MM.1S (cell line): ENCODE measurements around the gene MED13L.

Source experiments
- DNase-seq: peaks from one replicate; pipeline ENCODE4 v3.0.0-alpha.2; 2015
- H2AFZ ChIP-seq: fragments of 300-600 bp; sonication (generic); 2 replicates; pipeline ENCODE4 v1.6.0; 2016; ENCODE audit warnings: antibody characterized with exemption, low read length
- H3F3A ChIP-seq: fragments of 300-600 bp; sonication (generic); 2 replicates; pipeline ENCODE4 v1.6.1; 2016; ENCODE audit warnings: mild to moderate bottlenecking, antibody characterized with exemption, low read length, moderate library complexity, mixed read lengths; ENCODE audit not compliant: insufficient read depth
- H3K27ac ChIP-seq: fragments of 300-600 bp; sonication (generic); 2 replicates; pipeline ENCODE4 v1.5.1; 2016; ENCODE audit warnings: mild to moderate bottlenecking, low read length
- H3K27me3 ChIP-seq: fragments of 300-600 bp; sonication (generic); replicated peaks from 2 replicates; pipeline ENCODE4 v1.6.0; 2016; ENCODE audit warnings: low read length; ENCODE audit not compliant: insufficient read depth
- H3K36me3 ChIP-seq: fragments of 300-600 bp; sonication (generic); replicated peaks from 2 replicates; pipeline ENCODE4 v1.6.1; 2016; ENCODE audit warnings: mild to moderate bottlenecking, low read length, mixed read lengths; ENCODE audit not compliant: insufficient read depth
- H3K4me1 ChIP-seq: fragments of 300-600 bp; sonication (generic); 2 replicates; pipeline ENCODE4 v1.6.1; 2016; ENCODE audit warnings: low read length, mixed read lengths
- H3K4me2 ChIP-seq: fragments of 300-600 bp; sonication (generic); 2 replicates; pipeline ENCODE4 v1.6.0; 2016; ENCODE audit warnings: low read depth, low read length
- H3K4me3 ChIP-seq: fragments of 300-600 bp; sonication (generic); 2 replicates; pipeline ENCODE4 v1.5.1; 2016; ENCODE audit warnings: low read length, mixed read lengths
- H3K79me2 ChIP-seq: fragments of 300-600 bp; sonication (generic); 2 replicates; pipeline ENCODE4 v1.6.1; 2016; ENCODE audit warnings: mixed run types, low read length, mixed read lengths
- H3K9ac ChIP-seq: fragments of 300-600 bp; sonication (generic); 2 replicates; pipeline ENCODE4 v1.6.1; 2016; ENCODE audit warnings: low read length, mixed read lengths
- H3K9me2 ChIP-seq: fragments of 300-600 bp; sonication (generic); replicated peaks from 2 replicates; pipeline ENCODE4 v1.6.1; 2016; ENCODE audit warnings: mild to moderate bottlenecking, low read length, mixed read lengths; ENCODE audit not compliant: insufficient read depth
- H3K9me3 ChIP-seq: fragments of 300-600 bp; sonication (generic); replicated peaks from 2 replicates; pipeline ENCODE4 v1.6.1; 2016; ENCODE audit warnings: mild to moderate bottlenecking, low read length, mixed read lengths; ENCODE audit not compliant: insufficient read depth
- H4K20me1 ChIP-seq: fragments of 300-600 bp; sonication (generic); 2 replicates; pipeline ENCODE4 v1.6.1; 2016; ENCODE audit warnings: mild to moderate bottlenecking, low read length, moderate library complexity, mixed read lengths; ENCODE audit not compliant: insufficient read depth
- EZH2 ChIP-seq: fragments of 300-600 bp; sonication (generic); optimal IDR thresholded peaks from 2 replicates; pipeline ENCODE3; 2017; ENCODE audit warnings: low read depth, mild to moderate bottlenecking, antibody characterized with exemption, low read length, mixed read lengths
- EZH2phosphoT487 ChIP-seq: fragments of 300-600 bp; sonication (generic); IDR thresholded peaks from 2 replicates; pipeline ENCODE4 v1.6.1; 2018; ENCODE audit warnings: antibody characterized with exemption, low read length
- TF ChIP-seq, protein P1 (sequence below): fragments of 300-600 bp; sonication (generic); IDR thresholded peaks from 2 replicates; pipeline ENCODE4 v1.5.1; 2016; ENCODE audit warnings: antibody characterized with exemption, low read length, mixed read lengths

The MED13L gene

GRCh38 chr12:116264525-116265070 is 12.9 kb downstream of the MED13L start:
- DNase-seq: no peak
- Histone ChIP-seq H2AFZ (no peak overlapping the region), H4K20me1 (peaks cover 78% of the 10 kb centered on the region), H3K9me2 (no peaks in the 10 kb centered on the region), H3K79me2 (peaks cover 99% of the 10 kb centered on the region), H3K9me3 (no peaks in the 10 kb centered on the region), H3K4me1 (0 out of 2 replicates have a peak, but pooled peaks cover 4% of the 10 kb centered on the region), H3K9ac (no peak overlapping the region), H3K4me2 (no peak overlapping the region), H3K27me3 (no peaks in the 10 kb centered on the region), H3K4me3 (no peak overlapping the region), H3F3A (no peaks in the 10 kb centered on the region), H3K27ac (no peak overlapping the region), H3K36me3 (no peaks in the 10 kb centered on the region)
- TF ChIP-seq, protein P1, sequence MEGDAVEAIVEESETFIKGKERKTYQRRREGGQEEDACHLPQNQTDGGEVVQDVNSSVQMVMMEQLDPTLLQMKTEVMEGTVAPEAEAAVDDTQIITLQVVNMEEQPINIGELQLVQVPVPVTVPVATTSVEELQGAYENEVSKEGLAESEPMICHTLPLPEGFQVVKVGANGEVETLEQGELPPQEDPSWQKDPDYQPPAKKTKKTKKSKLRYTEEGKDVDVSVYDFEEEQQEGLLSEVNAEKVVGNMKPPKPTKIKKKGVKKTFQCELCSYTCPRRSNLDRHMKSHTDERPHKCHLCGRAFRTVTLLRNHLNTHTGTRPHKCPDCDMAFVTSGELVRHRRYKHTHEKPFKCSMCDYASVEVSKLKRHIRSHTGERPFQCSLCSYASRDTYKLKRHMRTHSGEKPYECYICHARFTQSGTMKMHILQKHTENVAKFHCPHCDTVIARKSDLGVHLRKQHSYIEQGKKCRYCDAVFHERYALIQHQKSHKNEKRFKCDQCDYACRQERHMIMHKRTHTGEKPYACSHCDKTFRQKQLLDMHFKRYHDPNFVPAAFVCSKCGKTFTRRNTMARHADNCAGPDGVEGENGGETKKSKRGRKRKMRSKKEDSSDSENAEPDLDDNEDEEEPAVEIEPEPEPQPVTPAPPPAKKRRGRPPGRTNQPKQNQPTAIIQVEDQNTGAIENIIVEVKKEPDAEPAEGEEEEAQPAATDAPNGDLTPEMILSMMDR: no peak
- no peak for TF ChIP-seq EZH2phosphoT487
- TF ChIP-seq EZH2: no peak

- H3K4me3 ChIP-seq: no peak overlapping the region
- H3F3A ChIP-seq: no peaks in the 10 kb centered on the region
- no peak overlapping the region for H3K4me2 ChIP-seq
- no peak overlapping the region for H2AFZ ChIP-seq
- H3K9me2 ChIP-seq: no peaks in the 10 kb centered on the region
- TF ChIP-seq EZH2phosphoT487 (no peak), EZH2 (no peak)
- TF ChIP-seq, protein P1: no peak
- H3K9me3 ChIP-seq: no peaks in the 10 kb centered on the region
- no peak for DNase-seq
- peaks cover 82% of the 10 kb centered on the region for H4K20me1 ChIP-seq
- H3K9ac ChIP-seq: no peak overlapping the region
- 0 out of 2 replicates have a peak, but pooled peaks cover 4% of the 10 kb centered on the region for H3K4me1 ChIP-seq
- H3K27ac ChIP-seq: no peak overlapping the region
- no peaks in the 10 kb centered on the region for H3K36me3 ChIP-seq
- H3K27me3 ChIP-seq: no peaks in the 10 kb centered on the region
- H3K79me2 ChIP-seq: peaks cover 99% of the 10 kb centered on the region
Measured at GRCh38 chr12:116263844-116264243, 13.6 kb downstream of the MED13L start.

- Histone ChIP-seq H3K27ac (no peak overlapping the region), H3K4me1 (0 out of 2 replicates have a peak, but pooled peaks cover 4% of the 10 kb centered on the region), H3K9me3 (no peaks in the 10 kb centered on the region), H3K4me3 (no peak overlapping the region), H4K20me1 (peaks cover 81% of the 10 kb centered on the region), H3F3A (no peaks in the 10 kb centered on the region), H3K27me3 (no peaks in the 10 kb centered on the region), H3K9me2 (no peaks in the 10 kb centered on the region), H3K9ac (no peak overlapping the region), H3K4me2 (no peak overlapping the region), H2AFZ (no peak overlapping the region), H3K36me3 (no peaks in the 10 kb centered on the region), H3K79me2 (peaks cover 99% of the 10 kb centered on the region)
- DNase-seq: no peak
- TF ChIP-seq, protein P1: no peak
Measured at GRCh38 chr12:116263431-116263830, 14.1 kb downstream of the MED13L start.
